SH-SY5Y (cell line): ENCODE measurements around the gene CBLB.

Experiments used
- GATA2 ChIP-seq: IDR thresholded peaks from 2 replicates; pipeline ENCODE4 v1.6.1; 2011; ENCODE audit warnings: mild to moderate bottlenecking, low read depth, low read length
- GATA3 ChIP-seq: IDR thresholded peaks from 2 replicates; pipeline ENCODE4 v1.6.1; 2011; ENCODE audit warnings: low read depth, mild to moderate bottlenecking, low read length, moderate library complexity

DNA sequence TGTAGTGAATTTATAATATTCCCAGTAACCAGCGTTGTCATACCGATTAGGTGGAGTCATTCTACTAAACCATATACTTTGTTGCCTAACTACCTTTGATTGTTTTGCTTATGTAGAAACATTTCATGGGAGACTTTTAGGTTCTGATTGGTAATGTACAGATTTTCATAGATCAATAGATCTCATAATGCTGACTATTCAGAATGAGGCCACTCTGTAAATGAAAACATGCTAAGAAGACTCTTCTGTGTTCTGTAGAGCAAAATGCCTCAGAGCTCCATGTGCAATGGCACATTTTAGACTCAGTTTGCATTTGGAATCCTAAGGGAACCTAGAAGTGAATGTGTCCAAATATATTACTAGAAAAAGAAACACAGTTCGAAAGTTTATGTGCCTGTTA lies 20.0 kb downstream of the CBLB start:
- TF ChIP-seq GATA3 (no peak), GATA2 (no peak)
